ENCODE measurements around the gene FAM240B.

The FAM240B gene

DNA sequence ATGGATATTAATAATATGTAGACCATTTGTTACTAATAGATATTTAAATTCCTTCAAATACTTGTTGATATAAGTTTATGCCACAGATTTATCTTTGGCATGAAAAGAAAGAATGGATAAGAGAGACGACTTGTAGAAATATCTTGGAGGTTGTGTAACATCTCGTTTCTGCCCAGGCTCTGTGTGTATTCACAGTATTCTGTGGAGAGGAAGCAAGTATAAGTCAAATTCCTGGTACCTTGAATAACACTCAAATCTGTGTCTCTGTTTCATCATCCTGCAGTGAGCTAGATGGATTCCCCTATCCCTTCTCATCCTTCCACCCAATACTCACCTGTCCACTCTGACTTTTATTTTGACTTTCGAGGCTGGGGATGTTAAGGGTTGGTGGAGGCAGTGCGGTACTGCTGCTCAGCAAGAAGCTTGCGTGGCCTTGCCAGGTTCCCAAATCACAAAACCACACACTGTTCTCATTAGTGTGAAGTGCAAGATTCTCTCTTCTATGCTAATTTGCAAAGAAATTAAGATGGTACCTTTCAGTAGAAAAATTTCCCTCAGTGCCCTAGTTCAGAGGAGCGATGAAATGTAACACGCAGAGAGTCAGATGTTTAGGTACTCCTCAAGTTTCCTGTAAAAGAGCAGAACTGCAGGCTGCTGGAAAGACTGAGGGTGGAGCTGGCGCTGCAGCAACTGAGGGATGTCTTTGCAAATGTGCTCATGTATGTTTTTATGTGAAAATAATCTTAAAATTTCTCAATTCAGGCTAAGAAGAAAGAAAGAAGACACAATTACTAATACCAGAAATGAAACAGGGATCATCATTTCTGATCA lies 57.0 kb downstream of the FAM240B start:
- DNase-seq, result no peak

DNA sequence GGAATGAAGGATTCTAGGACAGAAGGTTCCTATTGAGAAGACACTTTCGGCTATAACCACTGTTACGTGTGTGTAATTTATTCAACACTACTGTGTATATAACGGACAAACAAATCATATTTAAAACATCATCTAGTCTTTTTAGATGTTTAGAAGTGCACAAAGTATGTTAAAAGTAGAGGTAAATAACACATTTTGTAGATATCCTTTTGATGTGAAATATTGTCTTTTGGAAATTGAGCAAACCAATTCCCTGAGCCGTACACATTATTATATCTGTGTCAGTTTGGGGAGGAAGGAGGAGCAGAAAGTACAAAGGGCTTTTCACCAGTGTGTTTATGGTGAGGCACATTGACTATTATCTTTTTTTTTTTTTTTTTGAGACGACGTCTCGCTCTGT lies 60.4 kb downstream of the FAM240B start:
- no peak for DNase-seq

DNA sequence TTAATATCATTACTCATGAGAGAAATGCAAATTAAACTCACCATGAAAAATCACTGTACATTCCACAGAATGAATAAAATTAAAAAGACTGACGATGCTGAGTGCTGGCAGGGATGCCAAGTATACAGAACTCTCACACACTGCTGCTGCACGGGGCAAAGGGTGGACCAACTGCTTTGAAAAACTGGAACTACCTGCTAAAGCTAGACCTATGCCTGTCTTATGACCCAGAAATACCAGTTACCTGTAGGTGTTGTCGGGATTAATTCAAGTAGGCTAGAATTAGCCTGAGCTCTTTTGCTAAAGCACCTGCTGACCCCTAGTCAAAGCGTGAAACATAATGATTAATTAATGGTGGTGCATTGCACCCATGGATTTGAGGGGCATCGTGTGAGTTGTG lies 63.0 kb downstream of the FAM240B start:
- no peak for DNase-seq

DNA sequence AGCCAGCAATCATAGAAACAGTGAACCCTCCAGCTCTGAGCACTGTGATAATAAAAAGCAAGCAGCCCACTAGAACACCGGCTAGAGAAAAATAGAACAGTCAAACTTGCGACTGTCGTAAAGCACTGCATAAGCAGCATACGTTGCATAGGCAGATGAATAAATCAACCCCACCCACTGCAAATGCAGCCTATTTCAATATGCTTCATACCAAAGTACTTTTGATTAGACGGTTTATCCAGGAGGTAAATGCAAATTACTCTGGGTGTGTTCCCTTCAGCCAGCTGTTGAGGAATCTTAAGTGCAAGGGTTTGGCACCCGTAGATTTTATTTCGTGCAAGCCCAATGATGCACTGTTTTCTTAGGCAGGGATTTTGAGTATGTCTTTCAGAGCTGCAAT lies 67.4 kb downstream of the FAM240B start:
- no peak for DNase-seq

DNA sequence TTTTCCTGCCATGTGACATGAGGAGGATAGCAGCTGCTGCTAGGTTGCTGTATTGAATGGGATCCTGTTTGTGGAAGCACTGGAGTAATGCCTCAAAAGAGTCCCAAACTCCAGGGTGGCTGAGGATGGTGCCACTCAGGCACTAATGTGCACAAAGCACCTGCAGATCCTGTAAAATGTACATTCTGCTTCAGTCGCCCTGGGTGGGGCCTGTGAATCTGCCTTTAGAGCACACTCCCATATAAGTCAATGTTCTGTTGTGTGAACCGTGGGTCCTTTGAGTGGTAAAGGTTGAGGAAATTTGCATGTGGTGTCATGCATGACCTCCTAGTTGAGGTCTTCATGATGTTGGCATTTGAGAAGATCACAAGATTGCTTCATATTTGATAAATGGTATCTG lies 67.9 kb downstream of the FAM240B start:
- no peak for DNase-seq

DNA sequence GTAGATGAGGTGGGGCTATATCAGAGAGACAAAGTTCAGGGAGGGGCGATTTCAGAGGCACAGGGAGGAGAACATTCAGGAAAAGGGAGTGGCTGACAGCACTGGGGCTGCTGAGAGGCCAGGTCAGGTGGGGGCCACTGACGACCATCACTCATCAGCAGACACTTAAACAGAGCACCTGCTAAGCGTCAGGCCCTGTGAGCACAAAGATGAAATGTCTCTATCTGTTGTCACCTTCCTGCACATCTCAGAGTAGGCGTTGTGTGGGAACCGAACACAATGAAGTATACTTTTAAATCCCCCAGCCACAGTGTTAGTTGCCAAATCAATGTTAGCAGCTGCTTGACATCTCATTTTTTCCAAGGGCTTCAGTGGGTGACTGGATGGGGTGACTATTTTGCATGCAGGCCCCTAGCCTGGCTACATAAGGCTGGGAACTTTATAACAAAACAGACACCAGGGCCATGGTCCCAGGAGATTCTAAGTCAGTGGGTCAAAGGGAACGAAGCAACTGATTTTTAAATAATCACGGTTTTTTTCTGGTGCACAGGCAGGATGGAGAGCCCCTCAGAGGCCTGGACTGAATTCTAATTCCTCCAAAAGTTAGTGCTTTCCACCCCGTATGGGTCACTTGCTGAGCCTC lies 68.4 kb downstream of the FAM240B start:
- DNase-seq, result no peak

DNA sequence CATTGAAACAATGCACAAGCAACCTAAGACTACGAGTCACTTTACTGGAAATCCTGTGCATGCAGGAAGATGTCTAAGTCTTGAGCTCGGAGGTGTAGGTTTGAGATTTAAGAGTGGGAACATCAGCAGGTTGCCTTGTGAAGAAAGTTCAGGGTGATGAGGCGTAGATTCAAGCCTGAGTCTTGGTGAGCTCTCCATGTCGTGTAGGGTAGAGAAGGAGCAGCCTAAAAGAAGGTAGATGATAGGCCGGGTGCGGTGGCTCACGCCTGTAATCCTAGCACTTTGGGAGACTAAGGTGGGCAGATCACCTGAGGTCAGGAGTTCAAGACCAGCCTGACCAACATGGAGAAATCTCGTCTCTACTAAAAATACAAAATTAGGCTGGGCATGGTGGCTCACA lies 69.4 kb downstream of the FAM240B start:
- no peak for DNase-seq

DNA sequence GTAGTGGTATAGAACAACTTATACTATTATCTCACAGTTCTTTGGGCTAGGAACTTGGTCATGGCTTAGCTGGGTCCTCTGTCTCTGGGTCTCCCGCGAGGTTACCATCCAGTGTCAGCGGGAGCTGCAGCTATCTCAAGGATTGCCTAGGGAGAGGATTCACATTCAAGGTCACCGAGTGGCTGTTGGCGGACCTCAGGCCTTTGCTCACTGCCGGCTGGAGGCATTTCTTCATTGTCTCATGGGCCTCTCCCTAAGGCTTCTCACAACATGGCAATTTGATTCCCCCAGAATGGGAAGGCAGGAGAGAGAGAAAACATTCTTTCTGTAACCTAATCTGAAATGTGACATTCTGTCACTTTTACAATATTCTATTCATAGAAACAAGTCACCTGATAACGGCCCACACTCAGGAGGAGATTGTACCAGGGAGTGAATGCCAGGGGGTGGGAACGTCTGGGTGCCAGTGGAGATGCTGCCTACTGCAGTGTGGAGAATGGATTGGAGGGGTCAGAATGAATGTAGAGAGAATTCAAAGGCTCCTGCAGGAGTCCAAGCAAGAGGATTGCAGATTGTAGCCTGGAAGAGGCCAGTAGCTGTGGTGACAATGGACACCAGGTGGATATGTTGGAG lies 70.1 kb downstream of the FAM240B start:
- no peak for DNase-seq

DNA sequence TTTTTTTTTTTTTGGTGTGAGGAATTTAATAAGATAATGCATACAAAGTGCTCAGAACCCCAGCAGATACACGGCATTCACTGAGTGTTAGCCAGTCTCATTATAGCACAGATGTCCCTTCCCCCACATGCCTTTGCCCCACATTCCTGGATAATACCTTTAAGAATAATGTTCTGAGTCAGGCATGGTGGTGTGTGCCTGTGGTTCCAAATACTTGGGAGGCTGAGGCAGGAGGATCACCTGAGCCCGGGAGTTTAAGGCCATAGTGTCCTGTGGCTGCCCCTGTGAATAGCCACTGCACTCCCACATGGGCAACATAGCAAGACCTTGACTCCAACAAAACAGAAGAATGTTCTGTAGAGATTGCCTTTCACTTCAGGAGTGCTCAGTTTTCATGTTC lies 75.3 kb downstream of the FAM240B start:
- no peak for DNase-seq
